CD4-positive, alpha-beta T cell (primary cell): ENCODE measurements around the gene POR. TPM values are rescaled to one million over a fixed set of nuclear protein-coding genes. Genes with fewer than 3 reads are reported as not detected.

Experiments
- ATAC-seq: fragments of 200-7000 bp; cut with Tn5 transposase; one replicate; pipeline ENCODE4 v1.10.0; 2022; ENCODE audit warnings: mild to moderate bottlenecking; ENCODE audit not compliant: poor library complexity
- CTCF ChIA-PET: fragments of 350-600 bp; sonication (Branson Sonifier 250); formaldehyde crosslinking; loops from one replicate; lab custom pipeline; 2021; ENCODE audit warnings: antibody characterized with exemption, inconsistent platforms; lab: Charles Lee
- POLR2A ChIA-PET: fragments of 350-600 bp; sonication (Branson Sonifier 250); formaldehyde crosslinking; loops from one replicate; lab custom pipeline; 2021; ENCODE audit warnings: antibody characterized with exemption, inconsistent platforms; lab: Charles Lee
- DNase-seq, 14 experiments: peaks; one replicate each; pipeline ENCODE4 v3.0.0-alpha.2; 2013 to 2020; ENCODE audit warnings: mixed read lengths in 2 of 14
- H3K27ac ChIP-seq, 2 donors: one replicate each; pipeline versions ENCODE4 v1.5.1 to v1.7.0; 2013; ENCODE audit warnings: low read length in 2 of 2, low read depth in 1 of 2, mild to moderate bottlenecking in 1 of 2
- H3K27me3 ChIP-seq, 2 experiments: 1 replicate in 1 of 2; 2 replicates in 1 of 2; pipeline versions ENCODE4 v1.6.1 to v1.7.0; 2013; ENCODE audit warnings: low read length in 2 of 2, control low read depth in 1 of 2, mild to moderate bottlenecking in 1 of 2, moderate library complexity in 1 of 2; ENCODE audit not compliant: insufficient read depth in 2 of 2, control insufficient read depth in 1 of 2
- H3K36me3 ChIP-seq: one replicate; pipeline ENCODE4 v1.6.1; 2013; ENCODE audit warnings: low read length, control low read depth; ENCODE audit not compliant: insufficient read depth
- H3K4me1 ChIP-seq: one replicate; pipeline ENCODE4 v1.6.1; 2013; ENCODE audit warnings: low read length, control low read depth; ENCODE audit not compliant: insufficient read depth
- H3K4me3 ChIP-seq: one replicate; pipeline ENCODE4 v1.5.1; 2013; ENCODE audit warnings: mild to moderate bottlenecking, low read length, moderate library complexity
- H3K9me3 ChIP-seq, 2 experiments: 1 replicate in 1 of 2; 2 replicates in 1 of 2; pipeline versions ENCODE4 v1.6.1 to v1.7.0; 2013; ENCODE audit warnings: low read length in 2 of 2, mild to moderate bottlenecking in 2 of 2, control low read depth in 1 of 2, moderate library complexity in 1 of 2; ENCODE audit not compliant: control insufficient read depth in 1 of 2, insufficient read depth in 1 of 2
- H3K27ac Mint-ChIP-seq: one replicate; pipeline ENCODE4 v1.8.0; 2020; ENCODE audit warnings: mixed read lengths
- H3K27me3 Mint-ChIP-seq: one replicate; pipeline ENCODE4 v1.8.0; 2021; ENCODE audit warnings: mixed read lengths
- H3K36me3 Mint-ChIP-seq: one replicate; pipeline ENCODE4 v1.8.0; 2021; ENCODE audit warnings: low read depth, mixed read lengths
- H3K4me1 Mint-ChIP-seq: one replicate; pipeline ENCODE4 v1.8.0; 2021; ENCODE audit warnings: low read depth, mixed read lengths
- H3K4me3 Mint-ChIP-seq: one replicate; pipeline ENCODE4 v1.8.0; 2020; ENCODE audit warnings: mild to moderate bottlenecking, mixed read lengths
- H3K9me3 Mint-ChIP-seq: one replicate; pipeline ENCODE4 v1.8.0; 2020; ENCODE audit warnings: mixed read lengths
- intact Hi-C, 2 experiments: fragments of 100-400 bp; cut with DNase I in 1 of 2; cut with micrococcal nuclease in 1 of 2; formaldehyde crosslinking; loops; one replicate each; pipeline versions ENCODE4 v1.15.1 to v1.9.0; 2023 to 2025; cut with DNase I, micrococcal nuclease
- total RNA-seq, 174 experiments: library from RNA in 2 of 174; stranded (reverse) in 2 of 174; gene quantifications; one replicate each; pipeline ENCODE4 v1.2.3 and lab custom pipeline; 2021 to 2026
- TF ChIP-seq, protein P1 (sequence below): fragments of 200-600 bp; IDR thresholded peaks from one replicate; pipeline ENCODE4 v1.8.0; 2022; ENCODE audit warnings: antibody characterized with exemption, mild to moderate bottlenecking

POR gene
- total RNA-seq, 2 experiments from 2014 or later: 44.2 to 54.8 TPM

GRCh38 chr7:75993689-75994387 is 78.9 kb downstream of the POR start:
- peaks cover 40% of the 10 kb centered on the region for H3K4me1 Mint-ChIP-seq
- no peaks in the 10 kb centered on the region for H3K36me3 ChIP-seq
- ChIA-PET POLR2A (interaction anchor here (0.9 to 4.7 kb wide), 3 partner anchors 66 to 116 kb away, joined by 3 to 30 read pairs (median 3); partner anchors contain the start of genes POR and RHBDD2), CTCF (no interaction called here)
- DNase-seq: peak in 4 of 14 experiments; percentile 3 to 49 (median 36)
- H3K27ac ChIP-seq: peak overlapping the region in 1 of 2 donors; percentile 21
- H3K9me3 ChIP-seq: no peaks in the 10 kb centered on the region
- TF ChIP-seq, protein P1, sequence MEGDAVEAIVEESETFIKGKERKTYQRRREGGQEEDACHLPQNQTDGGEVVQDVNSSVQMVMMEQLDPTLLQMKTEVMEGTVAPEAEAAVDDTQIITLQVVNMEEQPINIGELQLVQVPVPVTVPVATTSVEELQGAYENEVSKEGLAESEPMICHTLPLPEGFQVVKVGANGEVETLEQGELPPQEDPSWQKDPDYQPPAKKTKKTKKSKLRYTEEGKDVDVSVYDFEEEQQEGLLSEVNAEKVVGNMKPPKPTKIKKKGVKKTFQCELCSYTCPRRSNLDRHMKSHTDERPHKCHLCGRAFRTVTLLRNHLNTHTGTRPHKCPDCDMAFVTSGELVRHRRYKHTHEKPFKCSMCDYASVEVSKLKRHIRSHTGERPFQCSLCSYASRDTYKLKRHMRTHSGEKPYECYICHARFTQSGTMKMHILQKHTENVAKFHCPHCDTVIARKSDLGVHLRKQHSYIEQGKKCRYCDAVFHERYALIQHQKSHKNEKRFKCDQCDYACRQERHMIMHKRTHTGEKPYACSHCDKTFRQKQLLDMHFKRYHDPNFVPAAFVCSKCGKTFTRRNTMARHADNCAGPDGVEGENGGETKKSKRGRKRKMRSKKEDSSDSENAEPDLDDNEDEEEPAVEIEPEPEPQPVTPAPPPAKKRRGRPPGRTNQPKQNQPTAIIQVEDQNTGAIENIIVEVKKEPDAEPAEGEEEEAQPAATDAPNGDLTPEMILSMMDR: no peak
- peak overlapping the region; percentile 94 for H3K4me3 ChIP-seq
- no peaks in the 10 kb centered on the region for H3K9me3 Mint-ChIP-seq
- H3K27me3 ChIP-seq: no peaks in the 10 kb centered on the region
- H3K27ac Mint-ChIP-seq: no peak overlapping the region
- H3K27me3 Mint-ChIP-seq: no peaks in the 10 kb centered on the region
- peak overlapping the region; percentile 73 for H3K4me3 Mint-ChIP-seq
- peak; percentile 6 for ATAC-seq
- intact Hi-C loops: loop anchor here (2.0 to 5.0 kb wide), 4 partner anchors 53 to 117 kb away; partner anchors contain the start of genes RHBDD2 (in 1 of the 2) and STYXL1 (in 1 of the 2)
- peaks cover 23% of the 10 kb centered on the region for H3K36me3 Mint-ChIP-seq
- peaks cover 29% of the 10 kb centered on the region for H3K4me1 ChIP-seq

- Mint-ChIP-seq H3K4me1 (peaks cover 38% of the 10 kb centered on the region), H3K27ac (no peak within 1 kb of the TSS), H3K27me3 (no peaks in the 10 kb centered on the region), H3K9me3 (no peaks in the 10 kb centered on the region), H3K4me3 (peak within 1 kb of the TSS; percentile 73), H3K36me3 (peaks cover 23% of the 10 kb centered on the region)
- H3K4me3 ChIP-seq: peak within 1 kb of the TSS; percentile 94
- H3K27ac ChIP-seq: peak within 1 kb of the TSS in 1 of 2 donors; percentile 21
- no peaks in the 10 kb centered on the region for H3K27me3 ChIP-seq
- DNase-seq (peak; percentile 88 to 98 (median 93)), ATAC-seq (peak; percentile 98)
- POLR2A ChIA-PET: interaction anchor here (0.8 to 4.7 kb wide), 4 partner anchors 67 to 172 kb away, joined by 3 to 30 read pairs (median 3); partner anchors contain the start of genes POR and RHBDD2
- peaks cover 28% of the 10 kb centered on the region for H3K4me1 ChIP-seq
- no peaks in the 10 kb centered on the region for H3K9me3 ChIP-seq
- no peaks in the 10 kb centered on the region for H3K36me3 ChIP-seq
- TF ChIP-seq, protein P1: peak; percentile 30
- intact Hi-C loops: loop anchor here (2.0 to 5.0 kb wide), 5 partner anchors 52 to 403 kb away; partner anchors contain the start of genes RHBDD2 (in 1 of the 2) and STYXL1 (in 1 of the 2)
- CTCF ChIA-PET: no interaction called here
These were observed 79.6 kb downstream of the POR start, which contains the start of gene TMEM120A for GRCh38 chr7:75994388-75995051. TSS of gene TMEM120A (minus strand) at chr7:75994595. CDS start at chr7:75994570, 25 bp downstream.

DNA sequence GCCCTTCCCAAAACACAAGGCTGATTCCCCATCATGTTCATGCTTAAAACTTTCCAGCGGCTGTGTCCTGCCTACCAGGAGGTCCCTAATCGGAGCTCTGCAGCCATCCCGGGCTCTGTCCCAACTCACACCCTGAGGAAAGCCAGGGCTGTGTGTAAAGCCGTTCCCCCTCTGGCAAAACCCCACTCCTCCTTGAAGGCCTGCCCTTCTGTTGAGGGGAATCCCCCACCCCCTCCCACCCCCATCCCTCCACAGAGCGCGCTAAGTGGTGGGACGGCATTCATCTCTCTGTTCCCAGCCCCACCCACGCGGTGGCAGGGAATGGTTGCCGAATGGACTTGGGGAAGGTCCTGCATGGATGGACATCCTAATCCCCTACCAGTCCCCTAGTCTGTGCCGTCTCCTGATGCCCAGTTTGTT is 80.1 kb downstream of the POR start:
- no peak overlapping the region for H3K27ac Mint-ChIP-seq
- peaks cover 26% of the 10 kb centered on the region for H3K4me1 ChIP-seq
- peaks cover 19% of the 10 kb centered on the region for H3K36me3 Mint-ChIP-seq
- H3K36me3 ChIP-seq: no peaks in the 10 kb centered on the region
- no peaks in the 10 kb centered on the region for H3K9me3 ChIP-seq
- ATAC-seq (no peak), DNase-seq (peak in 1 of 14 experiments; percentile 20)
- H3K4me1 Mint-ChIP-seq: peaks cover 32% of the 10 kb centered on the region
- TF ChIP-seq, protein P1: no peak
- no peak overlapping the region for H3K27ac ChIP-seq
- H3K9me3 Mint-ChIP-seq: no peaks in the 10 kb centered on the region
- no peaks in the 10 kb centered on the region for H3K27me3 Mint-ChIP-seq
- ChIA-PET POLR2A (interaction anchor here (0.8 to 4.7 kb wide), 2 partner anchors 80 to 171 kb away, joined by 3 to 30 read pairs; partner anchors contain the start of gene POR), CTCF (no interaction called here)
- intact Hi-C loops: loop anchor here in 1 of 2 experiments (2.0 to 5.0 kb wide), 4 partner anchors 52 to 402 kb away; partner anchors contain the start of gene STYXL1
- peak overlapping the region; percentile 69 for H3K4me3 Mint-ChIP-seq
- H3K4me3 ChIP-seq: peak overlapping the region; percentile 94
- no peaks in the 10 kb centered on the region for H3K27me3 ChIP-seq
